ENCODE data around the gene DVL2. TPM values are rescaled to one million over a fixed set of nuclear protein-coding genes. Genes with fewer than 3 reads are reported as not detected.

DVL2 gene
- total RNA-seq, 2 donors from 2014 or later, result 18.1 to 19.9 TPM

DNA sequence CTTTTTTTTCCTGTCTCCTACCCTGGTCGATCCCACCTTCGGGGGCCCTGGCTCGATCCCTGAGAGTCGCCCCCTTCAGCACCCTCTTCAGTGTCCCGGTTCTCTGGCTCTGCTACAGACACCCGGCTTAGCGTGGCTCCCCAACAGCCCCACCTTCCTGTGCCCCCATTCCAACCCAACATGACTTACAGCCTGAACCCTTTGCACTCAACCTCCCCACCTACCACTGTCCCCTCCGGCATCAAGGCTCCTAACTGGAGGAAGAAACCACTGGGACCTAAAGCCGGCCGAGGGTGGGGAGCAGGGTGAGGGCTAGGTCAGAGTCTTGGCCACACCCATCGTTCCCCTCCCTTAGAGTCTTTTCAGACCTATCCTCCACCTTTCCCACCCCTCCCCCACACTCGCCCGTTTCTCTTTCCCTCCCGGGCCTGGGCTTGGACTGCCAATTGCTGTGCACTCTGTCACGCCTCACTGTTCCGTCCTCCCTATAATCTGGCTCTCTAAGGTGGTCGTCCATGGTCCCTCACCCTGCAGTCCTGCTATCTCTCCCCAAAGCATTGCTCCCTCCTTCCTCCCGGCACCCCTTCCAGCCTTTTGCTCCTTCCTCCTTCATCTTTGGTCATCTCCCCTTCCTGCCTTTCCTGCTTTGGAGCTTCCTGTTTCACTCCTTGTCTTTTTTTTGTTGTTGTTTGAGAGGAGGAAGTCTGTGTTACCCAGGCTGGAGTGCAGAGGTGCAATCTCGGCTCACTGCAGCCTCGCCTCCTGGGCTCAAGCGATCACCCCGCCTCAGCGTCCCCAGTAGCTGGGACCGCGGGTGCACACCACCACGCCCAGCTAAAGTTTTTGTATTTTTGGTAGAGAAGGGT is 28.9 kb upstream of the DVL2 start:
- peaks cover 0 to 30% of the 10 kb centered on the region in 2 donors for H3K4me1 ChIP-seq
- peaks cover 10% of the 10 kb centered on the region for H3K36me3 ChIP-seq
- TF ChIP-seq, protein P1, sequence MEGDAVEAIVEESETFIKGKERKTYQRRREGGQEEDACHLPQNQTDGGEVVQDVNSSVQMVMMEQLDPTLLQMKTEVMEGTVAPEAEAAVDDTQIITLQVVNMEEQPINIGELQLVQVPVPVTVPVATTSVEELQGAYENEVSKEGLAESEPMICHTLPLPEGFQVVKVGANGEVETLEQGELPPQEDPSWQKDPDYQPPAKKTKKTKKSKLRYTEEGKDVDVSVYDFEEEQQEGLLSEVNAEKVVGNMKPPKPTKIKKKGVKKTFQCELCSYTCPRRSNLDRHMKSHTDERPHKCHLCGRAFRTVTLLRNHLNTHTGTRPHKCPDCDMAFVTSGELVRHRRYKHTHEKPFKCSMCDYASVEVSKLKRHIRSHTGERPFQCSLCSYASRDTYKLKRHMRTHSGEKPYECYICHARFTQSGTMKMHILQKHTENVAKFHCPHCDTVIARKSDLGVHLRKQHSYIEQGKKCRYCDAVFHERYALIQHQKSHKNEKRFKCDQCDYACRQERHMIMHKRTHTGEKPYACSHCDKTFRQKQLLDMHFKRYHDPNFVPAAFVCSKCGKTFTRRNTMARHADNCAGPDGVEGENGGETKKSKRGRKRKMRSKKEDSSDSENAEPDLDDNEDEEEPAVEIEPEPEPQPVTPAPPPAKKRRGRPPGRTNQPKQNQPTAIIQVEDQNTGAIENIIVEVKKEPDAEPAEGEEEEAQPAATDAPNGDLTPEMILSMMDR (IDR thresholded peaks at IDR 0.05), result no peak
- H3K27ac ChIP-seq, result no peak overlapping the region
- no peak for DNase-seq (ENCODE audit: low spot score)
- peak overlapping the region; percentile 2 to 28 for H3K4me3 ChIP-seq
- no peaks in the 10 kb centered on the region for H3K9me3 ChIP-seq
- peaks cover 11 to 34% of the 10 kb centered on the region in 2 donors for H3K27me3 ChIP-seq

DNA sequence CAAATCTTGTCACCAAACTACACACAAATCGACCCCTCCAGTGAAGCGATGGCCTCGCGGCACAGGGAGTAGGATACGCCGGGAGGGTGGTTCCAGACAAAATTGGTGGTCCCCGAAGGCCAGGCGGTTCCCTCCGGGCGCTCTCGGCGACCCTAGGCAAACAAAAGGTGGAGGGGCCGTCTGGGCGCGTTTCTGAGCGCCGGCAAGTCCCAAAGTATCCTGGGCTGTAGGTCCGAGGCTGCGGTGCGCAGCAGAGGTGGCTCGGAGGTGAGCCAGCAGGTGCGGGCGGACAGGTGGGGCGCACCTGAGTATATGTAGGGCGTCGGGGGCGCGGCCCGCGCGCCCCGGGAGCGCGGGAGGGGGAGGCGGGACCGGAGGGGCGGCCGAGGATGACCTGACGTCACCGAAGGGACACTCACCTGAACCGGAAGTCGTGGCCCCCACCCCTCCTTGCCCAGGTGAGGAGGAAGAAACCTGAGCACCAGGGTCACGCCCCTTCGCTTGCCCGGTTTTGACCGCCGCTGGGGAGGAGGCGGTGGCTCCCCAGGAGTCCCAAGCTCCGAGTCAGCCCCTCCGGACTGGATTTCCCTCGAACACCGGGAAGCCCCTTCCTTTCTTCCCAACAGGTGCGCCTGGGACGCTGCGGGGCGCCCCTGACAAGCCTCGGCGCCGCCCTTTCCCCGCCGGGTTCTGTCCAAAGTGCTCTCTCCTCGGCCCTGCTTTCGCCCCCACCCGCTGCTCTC is 28.0 kb upstream of the DVL2 start, which contains the start of gene CLDN7:
TSS of gene CLDN7 (minus strand) at position 287 of the 743 bp plus-strand sequence. CDS start 435 bp downstream, outside the sequence.
- no peak within 1 kb of the TSS for H3K27ac ChIP-seq

GRCh38 chr17:7261379-7262191 is 27.3 kb upstream of the DVL2 start:
- Histone ChIP-seq H3K4me3 (peak overlapping the region; percentile 22 to 54), H3K36me3 (peaks cover 25% of the 10 kb centered on the region), H3K4me1 (peaks cover 0 to 30% of the 10 kb centered on the region in 2 donors), H3K27ac (no peak overlapping the region), H3K27me3 (peaks cover 11 to 34% of the 10 kb centered on the region in 2 donors), H3K9me3 (no peaks in the 10 kb centered on the region)
- no peak for DNase-seq (ENCODE audit: low spot score)
- TF ChIP-seq, protein P1 (IDR thresholded peaks at IDR 0.05), result no peak

More for the DNA sequence above, 28.0 kb upstream of the DVL2 start, which contains the start of gene CLDN7:
- TF ChIP-seq, protein P1 (IDR thresholded peaks at IDR 0.05), result no peak
- peaks cover 11 to 34% of the 10 kb centered on the region in 2 donors for H3K27me3 ChIP-seq
- DNase-seq (ENCODE audit: low spot score), result no peak
- peak within 1 kb of the TSS; percentile 22 to 54 for H3K4me3 ChIP-seq
- H3K9me3 ChIP-seq, result no peaks in the 10 kb centered on the region
- H3K4me1 ChIP-seq, result peaks cover 0 to 30% of the 10 kb centered on the region in 2 donors
- peaks cover 18% of the 10 kb centered on the region for H3K36me3 ChIP-seq

DNA sequence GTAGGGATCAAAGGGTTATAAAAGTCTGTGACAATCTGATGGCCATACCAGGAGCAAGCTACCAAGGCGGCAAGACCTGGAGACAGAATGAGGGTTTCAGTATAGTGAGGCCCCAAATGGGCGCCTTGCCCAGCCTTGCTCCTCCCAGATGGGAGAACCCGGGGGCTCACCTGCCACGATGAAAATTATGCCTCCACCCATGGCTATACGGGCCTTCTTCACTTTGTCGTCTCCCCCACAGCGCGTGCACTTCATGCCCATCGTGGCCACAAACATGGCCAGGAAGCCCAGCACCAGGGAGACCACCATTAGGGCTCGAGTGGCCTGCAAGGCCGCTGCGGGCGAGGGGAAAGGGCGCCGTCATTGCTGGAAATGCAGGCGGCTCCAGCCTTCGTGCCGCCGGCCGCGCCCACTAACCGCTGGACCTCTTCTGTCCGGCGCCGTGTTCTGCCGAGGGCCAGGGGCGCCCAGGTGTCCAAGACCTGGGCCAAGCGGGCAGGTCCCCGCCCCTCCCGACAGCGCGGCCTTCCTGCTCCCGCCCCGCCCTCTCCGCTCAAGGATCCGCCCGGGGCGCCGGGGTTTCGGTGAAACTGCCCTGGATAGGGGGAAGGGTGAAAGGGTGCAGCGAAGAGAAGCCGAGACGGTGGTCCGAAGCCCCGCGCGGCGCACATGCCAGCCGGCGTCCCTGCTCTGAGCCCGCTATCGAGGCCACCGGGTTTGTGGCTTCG is 26.5 kb upstream of the DVL2 start:
- Histone ChIP-seq H3K36me3 (peaks cover 33% of the 10 kb centered on the region), H3K4me3 (peak overlapping the region; percentile 22 to 54), H3K9me3 (no peaks in the 10 kb centered on the region), H3K27ac (no peak overlapping the region), H3K4me1 (peaks cover 0 to 30% of the 10 kb centered on the region in 2 donors), H3K27me3 (peaks cover 11 to 34% of the 10 kb centered on the region in 2 donors)
- DNase-seq (ENCODE audit: low spot score), result no peak
- TF ChIP-seq, protein P1 (IDR thresholded peaks at IDR 0.05), result no peak

GRCh38 chr17:7260151-7260550 is 25.8 kb upstream of the DVL2 start:
- H3K9me3 ChIP-seq, result no peaks in the 10 kb centered on the region
- peaks cover 39% of the 10 kb centered on the region for H3K36me3 ChIP-seq
- H3K27ac ChIP-seq, result no peak overlapping the region
- H3K27me3 ChIP-seq, result peaks cover 11 to 34% of the 10 kb centered on the region in 2 donors
- TF ChIP-seq, protein P1 (IDR thresholded peaks at IDR 0.05), result no peak
- no peak overlapping the region for H3K4me3 ChIP-seq
- no peak for DNase-seq (ENCODE audit: low spot score)
- peaks cover 0 to 30% of the 10 kb centered on the region in 2 donors for H3K4me1 ChIP-seq
